ENCODE measurements around the gene TACR2. TPM values are rescaled to one million over a fixed set of nuclear protein-coding genes. Genes with fewer than 3 reads are reported as not detected.

The TACR2 gene
- total and polyA plus RNA-seq, 2 donors (not counting 3 experiments of a cell fraction or from before 2014, with no cell fraction given), result 0.19 TPM; not detected in 1

DNA sequence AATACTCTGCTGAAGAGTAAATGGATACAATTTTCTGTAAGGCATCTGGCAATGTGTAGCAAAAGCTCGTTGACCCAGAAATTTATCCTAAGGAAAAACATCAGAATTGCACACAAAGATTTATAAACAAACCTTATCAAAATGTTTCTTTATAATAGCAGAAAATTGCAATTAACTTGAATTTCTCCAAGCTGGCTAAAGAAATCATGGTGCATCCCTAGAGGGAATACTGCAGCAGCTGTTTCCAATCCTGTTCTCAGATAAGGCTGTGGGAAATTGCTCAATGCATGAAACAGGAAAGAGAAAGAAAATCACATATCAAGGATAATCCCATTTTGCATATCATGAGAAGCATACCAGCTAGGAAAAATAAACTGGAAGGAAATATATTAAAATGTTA lies 18.7 kb downstream of the TACR2 start:
- H3K27me3 ChIP-seq (ENCODE audit: control insufficient read depth in 2 of 2, insufficient read depth in 2 of 2, low read length in 2 of 2), result no peaks in the 10 kb centered on the region
- no peaks in the 10 kb centered on the region for H4K20me1 ChIP-seq (replicated peaks; ENCODE audit: control insufficient read depth, extremely low read depth, insufficient read depth, low read length)
- ChIA-PET POLR2A (no interaction called here), CTCF (interaction anchor here (0.8 to 2.5 kb wide), 3 partner anchors 10 to 166 kb away, joined by 3 to 16 read pairs (median 3); no protein-coding TSS in a partner anchor)
- DNase-seq (ENCODE audit: low read depth, low spot score) (no peak), FAIRE-seq (no peak)
- H3K79me2 ChIP-seq (ENCODE audit: control insufficient read depth, insufficient read depth, low read length), result no peaks in the 10 kb centered on the region
- dilution Hi-C loops (cut with MboI; ENCODE audit: extremely low pct_ligation_motif_present, low sequenced_read_pairs), result loop anchor here (25.0 kb wide), 1 partner anchor 161 kb away; no protein-coding TSS in a partner anchor
- no peaks in the 10 kb centered on the region for H3K9me3 ChIP-seq (replicated peaks; ENCODE audit: control insufficient read depth, insufficient read depth, low read length)
- no peak overlapping the region for H3K9ac ChIP-seq (replicated peaks; ENCODE audit: extremely low read depth, insufficient read depth, low read length)
- H3K4me3 ChIP-seq (replicated peaks in 1 of 3; ENCODE audit: insufficient read depth in 1 of 3, low read depth in 1 of 3, low read length in 3 of 3), result no peak overlapping the region
- H2AFZ ChIP-seq (ENCODE audit: low read depth, low read length), result no peak overlapping the region
- BruUV-seq (replicated peaks), result no TSS peak
- intact Hi-C loops (cut with micrococcal nuclease), result no loop called here
- H3K9me1 ChIP-seq (replicated peaks; ENCODE audit: control insufficient read depth, extremely low read depth, insufficient read depth, low read length), result no peaks in the 10 kb centered on the region
- H3K27ac ChIP-seq (ENCODE audit: insufficient read depth, low read depth, low read length), result no peak overlapping the region
- H3K4me2 ChIP-seq (ENCODE audit: insufficient read depth, low read length), result no peak overlapping the region
- TF ChIP-seq POLR2A (IDR thresholded peaks at IDR 0.05; ENCODE audit: low read depth, low read length) (no peak), GATA2 (IDR thresholded peaks at IDR 0.05; ENCODE audit: insufficient read depth, insufficient read length, low read depth, low read length) (no peak), POLR2AphosphoS5 (IDR thresholded peaks at IDR 0.05; ENCODE audit: insufficient read depth, low read depth, low read length) (no peak), FOS (IDR thresholded peaks at IDR 0.05; ENCODE audit: borderline replicate concordance, insufficient read depth, low read length) (no peak), MYC (IDR thresholded peaks at IDR 0.05; ENCODE audit: low read depth, low read length) (no peak), JUN (IDR thresholded peaks at IDR 0.05; ENCODE audit: borderline replicate concordance, insufficient read depth, insufficient read length, low read depth) (no peak), EZH2 (IDR thresholded peaks at IDR 0.05; ENCODE audit: borderline replicate concordance, low read depth, low read length, severe bottlenecking) (no peak)
- TF ChIP-seq, protein P1, sequence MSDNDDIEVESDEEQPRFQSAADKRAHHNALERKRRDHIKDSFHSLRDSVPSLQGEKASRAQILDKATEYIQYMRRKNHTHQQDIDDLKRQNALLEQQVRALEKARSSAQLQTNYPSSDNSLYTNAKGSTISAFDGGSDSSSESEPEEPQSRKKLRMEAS (IDR thresholded peaks at IDR 0.05; ENCODE audit: insufficient read depth, insufficient read length), result no peak
- TF ChIP-seq, protein P2, sequence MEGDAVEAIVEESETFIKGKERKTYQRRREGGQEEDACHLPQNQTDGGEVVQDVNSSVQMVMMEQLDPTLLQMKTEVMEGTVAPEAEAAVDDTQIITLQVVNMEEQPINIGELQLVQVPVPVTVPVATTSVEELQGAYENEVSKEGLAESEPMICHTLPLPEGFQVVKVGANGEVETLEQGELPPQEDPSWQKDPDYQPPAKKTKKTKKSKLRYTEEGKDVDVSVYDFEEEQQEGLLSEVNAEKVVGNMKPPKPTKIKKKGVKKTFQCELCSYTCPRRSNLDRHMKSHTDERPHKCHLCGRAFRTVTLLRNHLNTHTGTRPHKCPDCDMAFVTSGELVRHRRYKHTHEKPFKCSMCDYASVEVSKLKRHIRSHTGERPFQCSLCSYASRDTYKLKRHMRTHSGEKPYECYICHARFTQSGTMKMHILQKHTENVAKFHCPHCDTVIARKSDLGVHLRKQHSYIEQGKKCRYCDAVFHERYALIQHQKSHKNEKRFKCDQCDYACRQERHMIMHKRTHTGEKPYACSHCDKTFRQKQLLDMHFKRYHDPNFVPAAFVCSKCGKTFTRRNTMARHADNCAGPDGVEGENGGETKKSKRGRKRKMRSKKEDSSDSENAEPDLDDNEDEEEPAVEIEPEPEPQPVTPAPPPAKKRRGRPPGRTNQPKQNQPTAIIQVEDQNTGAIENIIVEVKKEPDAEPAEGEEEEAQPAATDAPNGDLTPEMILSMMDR (IDR thresholded peaks at IDR 0.05; ENCODE audit: extremely low read depth in 1 of 2, insufficient read depth in 1 of 2, low read depth in 1 of 2, low read length in 2 of 2), result no peak
- H3K4me1 ChIP-seq (ENCODE audit: control insufficient read depth, extremely low read depth, insufficient read depth, low read length), result no peaks in the 10 kb centered on the region
- peaks cover 6 to 16% of the 10 kb centered on the region in 2 experiments for H3K36me3 ChIP-seq (ENCODE audit: control insufficient read depth in 2 of 2, extremely low read depth in 1 of 2, insufficient read depth in 2 of 2, low read length in 2 of 2)

Data from endothelial cell of umbilical vein (primary cell).